22Rv1 (cell line): Measurements from ENCODE around the gene PARD3.

Experiments used
- CTCF ChIP-seq: fragments of 450-650 bp; IDR thresholded peaks from 2 replicates; pipeline ENCODE4 v1.5.1; 2017; ENCODE audit warnings: mild to moderate bottlenecking
- ZFX ChIP-seq: fragments of 450-650 bp; IDR thresholded peaks from 2 replicates; pipeline ENCODE4 v1.6.1; 2017; ENCODE audit warnings: antibody characterized with exemption, borderline replicate concordance

- TF ChIP-seq ZFX, result no peak
- no peak for TF ChIP-seq CTCF
These were observed 118.7 kb downstream of the PARD3 start for GRCh38 chr10:34696423-34696822.
